OCI-LY3 (cell line): ENCODE results near the gene MIGA2.

Experiments used
- H2AFZ ChIP-seq: fragments of 200-600, 300-600 bp; shearing (Covaris generic); 2 replicates; pipeline ENCODE4 v1.6.0; 2014; ENCODE audit warnings: antibody characterized with exemption, low read depth, low read length
- H3K27ac ChIP-seq: fragments of 200-600, 300-600 bp; sonication (generic); 2 replicates; pipeline ENCODE4 v1.5.1; 2014; ENCODE audit warnings: mild to moderate bottlenecking, low read length, moderate library complexity, mixed read lengths
- H3K27me3 ChIP-seq: fragments of 200-600, 300-600 bp; sonication (generic); 2 replicates; pipeline ENCODE4 v1.6.1; 2014; ENCODE audit warnings: low read depth, low read length, mixed read lengths
- H3K36me3 ChIP-seq: fragments of 200-600, 300-600 bp; sonication (generic); replicated peaks from 2 replicates; pipeline ENCODE3; 2014; ENCODE audit warnings: low read depth, low read length, mixed read lengths
- H3K4me1 ChIP-seq: fragments of 300-600, 200-600 bp; sonication (generic); 2 replicates; pipeline ENCODE4 v1.6.1; 2014; ENCODE audit warnings: low read length, mixed read lengths
- H3K4me2 ChIP-seq: fragments of 200-600, 300-600 bp; sonication (generic); 2 replicates; pipeline ENCODE4 v1.6.1; 2014; ENCODE audit warnings: low read length, mixed read lengths
- H3K4me3 ChIP-seq: fragments of 300-600, 200-600 bp; sonication (generic); 2 replicates; pipeline ENCODE4 v1.5.1; 2014; ENCODE audit warnings: antibody characterized with exemption, mild to moderate bottlenecking, low read length, moderate library complexity
- H3K79me2 ChIP-seq: fragments of 300-600, 200-600 bp; shearing (Covaris generic); 2 replicates; pipeline ENCODE4 v1.6.1; 2014; ENCODE audit warnings: mild to moderate bottlenecking, low read length, mixed read lengths
- H3K9ac ChIP-seq: fragments of 300-600, 200-600 bp; shearing (Covaris generic); 2 replicates; pipeline ENCODE4 v1.6.0; 2014; ENCODE audit warnings: mild to moderate bottlenecking, low read length, moderate library complexity
- H3K9me3 ChIP-seq: fragments of 200-600, 300-600 bp; shearing (Covaris generic); 2 replicates; pipeline ENCODE4 v1.6.1; 2014; ENCODE audit warnings: low read length, mixed read lengths; ENCODE audit not compliant: insufficient read depth
- H4K20me1 ChIP-seq: fragments of 200-600, 300-600 bp; sonication (generic); 2 replicates; pipeline ENCODE4 v1.6.1; 2016; ENCODE audit warnings: low read length, mixed read lengths; ENCODE audit not compliant: insufficient read depth
- EZH2phosphoT487 ChIP-seq: fragments of 200-600 bp; shearing (Covaris generic); IDR thresholded peaks from 2 replicates; pipeline ENCODE4 v1.6.1; 2018; ENCODE audit warnings: antibody characterized with exemption, mixed run types, low read depth
- TF ChIP-seq, protein P1 (sequence below): fragments of 200-600, 300-600 bp; sonication (generic); IDR thresholded peaks from 2 replicates; pipeline ENCODE4 v1.5.1; 2014; ENCODE audit warnings: antibody characterized with exemption, low read length, low read depth

MIGA2 gene

DNA sequence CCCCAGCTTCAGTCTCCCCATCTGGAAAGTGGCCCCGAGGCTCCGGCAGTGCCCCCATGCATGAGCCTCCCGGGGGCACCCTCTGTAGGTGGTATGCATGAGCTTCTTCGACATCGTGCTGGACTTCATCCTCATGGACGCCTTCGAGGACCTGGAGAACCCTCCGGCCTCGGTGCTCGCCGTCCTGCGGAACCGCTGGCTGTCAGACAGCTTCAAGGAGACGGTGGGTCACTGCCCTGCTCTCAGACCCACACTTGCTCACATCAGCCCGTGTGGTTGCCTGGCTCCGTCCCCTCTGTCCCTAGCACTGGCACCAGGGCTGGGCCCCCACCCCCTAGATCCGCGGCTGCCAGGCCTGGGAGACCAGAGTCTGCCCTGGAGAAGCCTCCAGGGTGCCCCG is 31.7 kb downstream of the MIGA2 start:
- no peaks in the 10 kb centered on the region for H3K4me1 ChIP-seq
- no peak overlapping the region for H3K27ac ChIP-seq
- H3K4me3 ChIP-seq, result no peak overlapping the region
- H3K36me3 ChIP-seq, result peaks cover 10% of the 10 kb centered on the region
- no peaks in the 10 kb centered on the region for H3K9me3 ChIP-seq
- no peak overlapping the region for H3K9ac ChIP-seq
- no peaks in the 10 kb centered on the region for H4K20me1 ChIP-seq
- no peaks in the 10 kb centered on the region for H3K27me3 ChIP-seq
- H3K79me2 ChIP-seq, result no peaks in the 10 kb centered on the region
- TF ChIP-seq, protein P1, sequence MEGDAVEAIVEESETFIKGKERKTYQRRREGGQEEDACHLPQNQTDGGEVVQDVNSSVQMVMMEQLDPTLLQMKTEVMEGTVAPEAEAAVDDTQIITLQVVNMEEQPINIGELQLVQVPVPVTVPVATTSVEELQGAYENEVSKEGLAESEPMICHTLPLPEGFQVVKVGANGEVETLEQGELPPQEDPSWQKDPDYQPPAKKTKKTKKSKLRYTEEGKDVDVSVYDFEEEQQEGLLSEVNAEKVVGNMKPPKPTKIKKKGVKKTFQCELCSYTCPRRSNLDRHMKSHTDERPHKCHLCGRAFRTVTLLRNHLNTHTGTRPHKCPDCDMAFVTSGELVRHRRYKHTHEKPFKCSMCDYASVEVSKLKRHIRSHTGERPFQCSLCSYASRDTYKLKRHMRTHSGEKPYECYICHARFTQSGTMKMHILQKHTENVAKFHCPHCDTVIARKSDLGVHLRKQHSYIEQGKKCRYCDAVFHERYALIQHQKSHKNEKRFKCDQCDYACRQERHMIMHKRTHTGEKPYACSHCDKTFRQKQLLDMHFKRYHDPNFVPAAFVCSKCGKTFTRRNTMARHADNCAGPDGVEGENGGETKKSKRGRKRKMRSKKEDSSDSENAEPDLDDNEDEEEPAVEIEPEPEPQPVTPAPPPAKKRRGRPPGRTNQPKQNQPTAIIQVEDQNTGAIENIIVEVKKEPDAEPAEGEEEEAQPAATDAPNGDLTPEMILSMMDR, result no peak
- TF ChIP-seq EZH2phosphoT487, result no peak
- H2AFZ ChIP-seq, result no peak overlapping the region
- H3K4me2 ChIP-seq, result no peak overlapping the region

DNA sequence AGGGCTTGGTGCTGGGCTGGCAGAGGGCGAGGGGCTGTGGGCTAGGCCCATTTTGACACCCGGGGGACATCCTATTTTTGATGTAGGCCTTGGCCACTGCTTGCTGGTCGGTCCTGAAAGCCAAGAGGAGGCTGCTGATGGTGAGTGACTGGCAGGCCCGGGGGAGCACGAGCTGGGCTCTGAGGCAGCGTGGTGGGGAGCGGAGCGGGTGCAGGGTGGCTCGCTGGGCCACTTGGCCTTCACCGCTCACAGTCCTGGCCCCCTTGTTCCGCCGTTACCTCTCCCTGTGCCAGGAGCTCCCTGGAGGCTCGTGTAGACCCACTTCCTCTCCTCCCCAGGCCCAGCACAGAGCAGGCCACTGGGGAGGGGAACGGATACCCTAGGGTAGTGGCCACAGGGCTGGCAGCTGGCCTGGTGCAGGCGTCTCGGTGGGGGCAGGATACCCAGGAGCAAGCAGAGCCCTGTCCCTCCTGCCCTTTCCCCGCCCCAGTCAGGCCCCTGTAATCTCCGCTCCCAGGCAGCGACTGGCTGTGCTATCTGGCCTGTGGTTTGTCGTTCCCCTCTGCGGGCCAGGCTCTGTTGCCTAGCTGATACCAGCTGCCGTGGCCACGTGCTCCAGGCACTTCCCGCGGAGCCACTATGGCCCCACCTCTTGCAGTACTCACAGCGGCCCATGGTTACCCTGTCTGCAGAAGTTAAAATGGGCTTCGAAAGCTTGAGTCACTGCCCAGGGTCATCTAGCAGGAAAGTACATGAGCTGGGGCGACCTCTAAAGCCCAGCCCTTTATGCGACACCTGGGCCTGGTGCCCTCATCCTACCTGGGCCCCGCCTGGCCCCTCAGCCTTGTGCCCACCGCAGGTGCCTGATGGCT is 32.8 kb downstream of the MIGA2 start:
- Histone ChIP-seq H2AFZ (no peak overlapping the region), H3K9me3 (no peaks in the 10 kb centered on the region), H3K27me3 (no peaks in the 10 kb centered on the region), H4K20me1 (no peaks in the 10 kb centered on the region), H3K27ac (no peak overlapping the region), H3K4me3 (no peak overlapping the region), H3K79me2 (no peaks in the 10 kb centered on the region), H3K4me2 (no peak overlapping the region), H3K36me3 (peaks cover 10% of the 10 kb centered on the region), H3K4me1 (no peaks in the 10 kb centered on the region), H3K9ac (no peak overlapping the region)
- TF ChIP-seq, protein P1, result no peak
- no peak for TF ChIP-seq EZH2phosphoT487

- Histone ChIP-seq H3K27me3 (no peaks in the 10 kb centered on the region), H4K20me1 (no peaks in the 10 kb centered on the region), H3K4me1 (no peaks in the 10 kb centered on the region), H3K79me2 (no peaks in the 10 kb centered on the region), H3K27ac (no peak overlapping the region), H3K4me3 (no peak overlapping the region), H3K4me2 (no peak overlapping the region), H3K9ac (no peak overlapping the region), H3K9me3 (no peaks in the 10 kb centered on the region), H3K36me3 (peaks cover 9% of the 10 kb centered on the region), H2AFZ (no peak overlapping the region)
- TF ChIP-seq, protein P1, result no peak
- TF ChIP-seq EZH2phosphoT487, result no peak
These were observed 33.6 kb downstream of the MIGA2 start for GRCh38 chr9:129069862-129070641.
